Measurements from ENCODE around the gene SLAMF9.

Gene SLAMF9

DNA sequence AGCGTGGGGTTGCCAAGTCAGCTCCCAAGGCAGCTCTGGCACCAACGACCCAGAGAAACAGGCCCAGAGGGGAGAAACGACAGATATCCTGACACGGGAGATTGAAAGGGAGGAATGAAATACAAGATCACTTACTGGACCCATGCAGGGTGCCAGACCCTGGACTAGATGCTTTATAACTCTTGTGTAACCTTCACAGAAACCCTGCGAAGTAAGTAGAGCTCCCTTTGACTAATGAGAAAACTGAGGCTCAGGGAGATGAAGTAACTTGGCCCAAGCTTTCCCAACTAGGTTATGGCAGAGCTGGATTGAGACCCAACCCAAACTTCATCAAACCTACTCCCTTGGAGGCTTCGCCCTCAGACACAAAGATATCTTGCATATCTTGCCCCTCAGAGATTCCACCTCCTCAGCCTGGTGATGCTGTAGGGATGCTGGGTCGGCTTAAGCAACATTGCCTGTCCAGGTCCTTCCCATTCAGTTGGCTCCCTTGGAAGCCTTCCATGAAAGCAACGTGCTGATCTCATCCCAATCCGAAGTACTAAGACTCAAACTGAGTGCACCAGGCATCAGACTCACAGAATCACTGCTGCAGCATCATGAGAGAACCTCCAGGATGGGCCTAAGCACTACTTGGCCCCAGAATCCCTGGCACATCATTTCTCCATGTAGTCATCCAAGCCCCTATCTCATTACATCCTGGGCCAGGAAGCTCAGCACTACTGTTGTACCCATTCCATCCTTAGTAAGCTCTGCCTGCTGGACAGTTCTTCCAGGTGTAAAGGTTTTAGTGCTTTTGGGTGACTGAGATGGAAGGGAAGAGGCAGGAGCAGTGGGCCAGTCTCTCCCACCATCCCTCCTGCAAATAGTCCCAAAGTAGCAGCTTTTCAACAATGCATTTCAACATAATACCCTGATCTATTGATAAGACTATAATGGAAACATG lies 7.5 kb downstream of the SLAMF9 start:
- no peak for DNase-seq (ENCODE audit: low spot score)
- TF ChIP-seq, protein P1, sequence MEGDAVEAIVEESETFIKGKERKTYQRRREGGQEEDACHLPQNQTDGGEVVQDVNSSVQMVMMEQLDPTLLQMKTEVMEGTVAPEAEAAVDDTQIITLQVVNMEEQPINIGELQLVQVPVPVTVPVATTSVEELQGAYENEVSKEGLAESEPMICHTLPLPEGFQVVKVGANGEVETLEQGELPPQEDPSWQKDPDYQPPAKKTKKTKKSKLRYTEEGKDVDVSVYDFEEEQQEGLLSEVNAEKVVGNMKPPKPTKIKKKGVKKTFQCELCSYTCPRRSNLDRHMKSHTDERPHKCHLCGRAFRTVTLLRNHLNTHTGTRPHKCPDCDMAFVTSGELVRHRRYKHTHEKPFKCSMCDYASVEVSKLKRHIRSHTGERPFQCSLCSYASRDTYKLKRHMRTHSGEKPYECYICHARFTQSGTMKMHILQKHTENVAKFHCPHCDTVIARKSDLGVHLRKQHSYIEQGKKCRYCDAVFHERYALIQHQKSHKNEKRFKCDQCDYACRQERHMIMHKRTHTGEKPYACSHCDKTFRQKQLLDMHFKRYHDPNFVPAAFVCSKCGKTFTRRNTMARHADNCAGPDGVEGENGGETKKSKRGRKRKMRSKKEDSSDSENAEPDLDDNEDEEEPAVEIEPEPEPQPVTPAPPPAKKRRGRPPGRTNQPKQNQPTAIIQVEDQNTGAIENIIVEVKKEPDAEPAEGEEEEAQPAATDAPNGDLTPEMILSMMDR (IDR thresholded peaks at IDR 0.05; ENCODE audit: borderline replicate concordance, control extremely low read depth, extremely low read depth, insufficient read depth, missing control alignments): no peak
- in situ Hi-C loops (cut with MboI; ENCODE audit: low sequenced_read_pairs, unreplicated experiment): no loop called here

- TF ChIP-seq, protein P1 (IDR thresholded peaks at IDR 0.05; ENCODE audit: borderline replicate concordance, control extremely low read depth, extremely low read depth, insufficient read depth, missing control alignments): peak; percentile 38
These were observed 8.4 kb downstream of the SLAMF9 start, which contains the start of gene IGSF9 for GRCh38 chr1:159945483-159946241. Gene IGSF9, minus strand, starts transcription at chr1:159945613. Its CDS starts 2,159 bp downstream, at chr1:159943454.

GRCh38 chr1:159944623-159945455 lies 9.2 kb downstream of the SLAMF9 start:
- TF ChIP-seq, protein P1 (IDR thresholded peaks at IDR 0.05; ENCODE audit: borderline replicate concordance, control extremely low read depth, extremely low read depth, insufficient read depth, missing control alignments): no peak
- in situ Hi-C loops (cut with MboI; ENCODE audit: low sequenced_read_pairs, unreplicated experiment): no loop called here
- no peak for DNase-seq (ENCODE audit: low spot score)

More at GRCh38 chr1:159945483-159946241, 8.4 kb downstream of the SLAMF9 start, which contains the start of gene IGSF9:
- peak; percentile 77 for DNase-seq (ENCODE audit: low spot score)
- in situ Hi-C loops (cut with MboI; ENCODE audit: low sequenced_read_pairs, unreplicated experiment): no loop called here

- peak; percentile 23 for DNase-seq (ENCODE audit: low spot score)
- in situ Hi-C loops (cut with MboI; ENCODE audit: low sequenced_read_pairs, unreplicated experiment): no loop called here
These were observed 10.0 kb downstream of the SLAMF9 start for GRCh38 chr1:159943908-159944622.

GRCh38 chr1:159943278-159943640 lies 10.8 kb downstream of the SLAMF9 start:
- TF ChIP-seq, protein P1 (IDR thresholded peaks at IDR 0.05; ENCODE audit: borderline replicate concordance, control extremely low read depth, extremely low read depth, insufficient read depth, missing control alignments): no peak
- no peak for DNase-seq (ENCODE audit: low spot score)
- in situ Hi-C loops (cut with MboI; ENCODE audit: low sequenced_read_pairs, unreplicated experiment): no loop called here

More at GRCh38 chr1:159943908-159944622, 10.0 kb downstream of the SLAMF9 start:
- TF ChIP-seq, protein P1 (IDR thresholded peaks at IDR 0.05; ENCODE audit: borderline replicate concordance, control extremely low read depth, extremely low read depth, insufficient read depth, missing control alignments): no peak

Measured in GM13976 (cell line).